Upper lobe of left lung (tissue), 6 donors: ENCODE measurements around the gene AGAP3. TPM values are rescaled to one million over a fixed set of nuclear protein-coding genes. Genes with fewer than 3 reads are reported as not detected.

Experiments
- ATAC-seq, 2 donors: fragments of 200-7000 bp; cut with Tn5 transposase; one replicate each; pipeline ENCODE4 v1.9.1; 2022; ENCODE audit warnings: mild to moderate bottlenecking in 2 of 2, moderate library complexity in 2 of 2; ENCODE audit not compliant: low FRiP score in 2 of 2
- DNase-seq, 2 donors: peaks; one replicate each; pipeline ENCODE4 v3.0.0-alpha.2; 2019 to 2020
- H3K27ac ChIP-seq, 4 donors: fragments of 200-600 bp; sonication (generic); one replicate each; pipeline ENCODE4 v1.5.1; 2016 to 2019
- H3K27me3 ChIP-seq, 4 donors: fragments of 200-600 bp; sonication (generic); one replicate each; pipeline ENCODE4 v1.5.1; 2017 to 2019
- H3K36me3 ChIP-seq, 4 donors: fragments of 200-600 bp; sonication (generic); one replicate each; pipeline ENCODE4 v1.5.1; 2016 to 2019
- H3K4me1 ChIP-seq, 4 donors: fragments of 200-600 bp; sonication (generic); one replicate each; pipeline ENCODE4 v1.5.1; 2018 to 2019
- H3K4me3 ChIP-seq, 4 donors: fragments of 200-600 bp; sonication (generic); one replicate each; pipeline ENCODE4 v1.5.1; 2017 to 2019; ENCODE audit warnings: mild to moderate bottlenecking in 2 of 4, moderate library complexity in 1 of 4
- H3K9me3 ChIP-seq, 4 donors: fragments of 200-600 bp; sonication (generic); one replicate each; pipeline ENCODE4 v1.5.1; 2018 to 2019
- CTCF ChIP-seq, 6 experiments: fragments of 450-650 bp in 4 of 6; fragments of 200-600 bp in 2 of 6; sonication (generic) in 2 of 6; IDR thresholded peaks; one replicate each; pipeline ENCODE4 v1.5.1; 2016 to 2019; ENCODE audit warnings: antibody characterized with exemption in 6 of 6
- EP300 ChIP-seq, 4 donors: sonication (generic); formaldehyde crosslinking; IDR thresholded peaks; one replicate each; pipeline ENCODE4 v1.5.1; 2017; ENCODE audit warnings: antibody characterized with exemption in 4 of 4, control low read depth in 2 of 4
- POLR2A ChIP-seq, 4 donors: fragments of 450-650 bp; IDR thresholded peaks; one replicate each; pipeline ENCODE4 v1.5.1; 2016 to 2017; ENCODE audit warnings: antibody characterized with exemption in 4 of 4, mild to moderate bottlenecking in 2 of 4
- POLR2AphosphoS5 ChIP-seq, 2 donors: sonication (generic); formaldehyde crosslinking; IDR thresholded peaks; one replicate each; pipeline ENCODE4 v1.5.1; 2017; ENCODE audit warnings: antibody characterized with exemption in 2 of 2
- WGBS, 2 donors: methylation state at CpG; one replicate each; pipeline ENCODE4 v1.1.5; 2017 to 2018; 5-methylcytosine and 5-hydroxymethylcytosine counted together
- total RNA-seq, 6 donors: library from RNA; depleted of rRNA in 4 of 6; stranded (reverse); fragments of >200 nt in 4 of 6; gene quantifications; one replicate each; pipeline versions ENCODE4 v1.1.0 to v1.2.1, GENCODE V29; 2016 to 2021
- donor health status: DM: no; HTN: no; CAD: no; lungs with moderate emphysema.
- donor health status: DM: no; HTN: yes; CAD: no; lungs with severe emphysema.

Gene AGAP3
- total RNA-seq, 6 donors from 2014 or later, result 122 to 350 (median 182) TPM

GRCh38 chr7:151181011-151181431 lies 94.7 kb downstream of the AGAP3 start:
- no peak for TF ChIP-seq CTCF (IDR thresholded peaks at IDR 0.05)
- no peak for TF ChIP-seq EP300 (IDR thresholded peaks at IDR 0.05)
- no peak for TF ChIP-seq POLR2AphosphoS5 (IDR thresholded peaks at IDR 0.05)
- no peak for TF ChIP-seq POLR2A (IDR thresholded peaks at IDR 0.05)
- Histone ChIP-seq H3K27ac (no peak overlapping the region), H3K9me3 (no peaks in the 10 kb centered on the region), H3K36me3 (no peaks in the 10 kb centered on the region), H3K4me1 (no peaks in the 10 kb centered on the region), H3K27me3 (no peaks in the 10 kb centered on the region), H3K4me3 (no peak overlapping the region)
- WGBS, 2 donors, result 88% methylated on average over 17 to 22 of the region's 22 CpGs
- ATAC-seq, result peak in 1 of 2 donors; percentile 12
- DNase-seq, result peak in 1 of 2 donors; percentile 81

- Histone ChIP-seq H3K4me3 (no peak overlapping the region), H3K36me3 (no peaks in the 10 kb centered on the region), H3K27me3 (no peaks in the 10 kb centered on the region), H3K4me1 (no peaks in the 10 kb centered on the region), H3K27ac (no peak overlapping the region), H3K9me3 (no peaks in the 10 kb centered on the region)
- peak in 1 of 2 donors; percentile 80 for DNase-seq
- TF ChIP-seq EP300 (IDR thresholded peaks at IDR 0.05), result no peak
- TF ChIP-seq CTCF (IDR thresholded peaks at IDR 0.05), result no peak
- no peak for TF ChIP-seq POLR2AphosphoS5 (IDR thresholded peaks at IDR 0.05)
- TF ChIP-seq POLR2A (IDR thresholded peaks at IDR 0.05), result no peak
- 81% methylated on average over 5 to 8 of the region's 16 CpGs for WGBS, 2 donors
- ATAC-seq, result peak in 1 of 2 donors; percentile 15
Measured at GRCh38 chr7:151185762-151186639, 99.7 kb downstream of the AGAP3 start.

GRCh38 chr7:151186640-151187408 lies 100.5 kb downstream of the AGAP3 start, which contains the start of gene ASB10:
Gene ASB10, minus strand, starts transcription at chr7:151187250. Its CDS starts 120 bp downstream, at chr7:151187130.
- 69 to 85% methylated on average over 18 to 21 of the region's 22 CpGs for WGBS, 2 donors
- Histone ChIP-seq H3K27ac (no peak within 1 kb of the TSS), H3K9me3 (no peaks in the 10 kb centered on the region), H3K4me1 (no peaks in the 10 kb centered on the region), H3K36me3 (no peaks in the 10 kb centered on the region), H3K4me3 (no peak within 1 kb of the TSS), H3K27me3 (no peaks in the 10 kb centered on the region)
- no peak for DNase-seq
- TF ChIP-seq POLR2AphosphoS5 (IDR thresholded peaks at IDR 0.05) (no peak), POLR2A (IDR thresholded peaks at IDR 0.05) (no peak), CTCF (IDR thresholded peaks at IDR 0.05) (no peak), EP300 (IDR thresholded peaks at IDR 0.05) (no peak)
- ATAC-seq, result peak in 1 of 2 donors; percentile 16

GRCh38 chr7:151187409-151188251 lies 101.4 kb downstream of the AGAP3 start:
- H3K4me3 ChIP-seq, result no peak overlapping the region
- H3K36me3 ChIP-seq, result no peaks in the 10 kb centered on the region
- DNase-seq (peak in 1 of 2 donors; percentile 66), ATAC-seq (no peak)
- no peak overlapping the region for H3K27ac ChIP-seq
- H3K27me3 ChIP-seq, result no peaks in the 10 kb centered on the region
- no peaks in the 10 kb centered on the region for H3K4me1 ChIP-seq
- no peak for TF ChIP-seq EP300 (IDR thresholded peaks at IDR 0.05)
- H3K9me3 ChIP-seq, result no peaks in the 10 kb centered on the region
- 65 to 87% methylated on average over 11 to 22 of the region's 22 CpGs for WGBS, 2 donors

GRCh38 chr7:151188252-151188542 lies 101.9 kb downstream of the AGAP3 start:
- TF ChIP-seq EP300 (IDR thresholded peaks at IDR 0.05) (no peak), POLR2AphosphoS5 (IDR thresholded peaks at IDR 0.05) (no peak), POLR2A (IDR thresholded peaks at IDR 0.05) (no peak), CTCF (IDR thresholded peaks at IDR 0.05) (no peak)
- no peaks in the 10 kb centered on the region for H3K9me3 ChIP-seq

More at GRCh38 chr7:151188252-151188542, 101.9 kb downstream of the AGAP3 start:
- DNase-seq, result no peak
- Histone ChIP-seq H3K27ac (no peak overlapping the region), H3K4me1 (no peaks in the 10 kb centered on the region), H3K27me3 (no peaks in the 10 kb centered on the region), H3K4me3 (no peak overlapping the region), H3K36me3 (no peaks in the 10 kb centered on the region)
- WGBS, 2 donors, result 56 to 65% methylated on average over 4 to 5 of the region's 5 CpGs
- no peak for ATAC-seq
